ENCODE measurements around the gene ZNF84. TPM values are rescaled to one million over a fixed set of nuclear protein-coding genes. Genes with fewer than 3 reads are reported as not detected.

The ZNF84 gene
- total and polyA plus RNA-seq, 4 donors, result 5.1 to 52.2 (median 13.1) TPM

GRCh38 chr12:133080368-133081158 is 43.3 kb downstream of the ZNF84 start, which contains the start of gene ZNF140:
ZNF140 (plus strand) TSS chr12:133080923; CDS start chr12:133081321, 398 bp downstream.
- DNase-seq, result peak; percentile 98 to 99 (median 99)
- Histone ChIP-seq H3K36me3 (ENCODE audit: control insufficient read depth in 4 of 4, insufficient read depth in 4 of 4, low read length in 4 of 4) (peaks cover 15 to 41% (median 35%) of the 10 kb centered on the region in 4 donors), H3K27me3 (ENCODE audit: control insufficient read depth in 3 of 3, insufficient read depth in 3 of 3, low read length in 2 of 3) (no peaks in the 10 kb centered on the region), H3K4me1 (ENCODE audit: control insufficient read depth in 5 of 5, insufficient read depth in 5 of 5, low read length in 5 of 5) (peaks cover 0 to 12% (median 0%) of the 10 kb centered on the region in 5 donors), H3K4me3 (peak within 1 kb of the TSS; percentile 78), H3K9ac (ENCODE audit: insufficient read depth in 1 of 2, low read length in 2 of 2) (peak within 1 kb of the TSS; percentile 95 to 98), H3K27ac (ENCODE audit: low read depth in 1 of 2, low read length in 1 of 2) (peak within 1 kb of the TSS; percentile 96 to 98), H3K9me3 (ENCODE audit: control insufficient read depth in 4 of 4, insufficient read depth in 3 of 4, low read length in 3 of 4) (peaks cover 28 to 36% (median 30%) of the 10 kb centered on the region in 4 donors)
- 0% methylated on average over 64 to 69 of the region's 69 CpGs for WGBS, 2 donors
- TF ChIP-seq CTCF (IDR thresholded peaks at IDR 0.05; ENCODE audit: control extremely low read depth, extremely low read depth), result no peak
- ATAC-seq (ENCODE audit: insufficient read depth, low FRiP score), result peak; percentile 80

DNA sequence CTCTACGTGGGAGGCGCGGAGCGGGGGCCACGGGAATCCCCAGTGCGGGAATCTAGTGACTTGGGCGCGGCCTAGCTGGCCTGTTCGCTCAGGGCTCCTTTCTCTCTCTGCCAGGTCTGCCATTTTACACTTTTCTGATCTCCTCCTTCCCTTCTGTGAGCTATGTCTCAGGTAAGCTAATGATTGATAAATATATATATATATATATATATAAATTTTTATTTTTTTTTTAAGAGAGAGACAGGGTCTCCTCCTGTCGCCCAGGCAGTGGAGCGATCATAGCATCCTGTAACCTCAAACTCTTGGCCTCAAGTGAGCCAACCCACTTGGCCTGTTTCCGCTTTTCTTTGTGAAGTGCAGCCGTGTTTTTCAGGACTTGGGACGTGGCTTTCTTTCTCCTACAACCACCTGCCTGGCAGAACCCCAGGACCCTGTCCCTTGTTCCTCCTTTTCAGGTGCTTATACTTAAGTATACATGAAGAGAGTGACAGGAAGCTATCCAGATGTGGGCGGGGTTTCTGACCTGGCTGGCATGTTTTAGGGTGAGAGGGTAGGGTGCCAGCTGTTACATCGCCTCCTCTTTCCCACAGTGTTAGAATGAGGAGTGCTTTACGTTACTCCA is 44.0 kb downstream of the ZNF84 start:
- peaks cover 18 to 49% (median 41%) of the 10 kb centered on the region in 4 donors for H3K36me3 ChIP-seq (ENCODE audit: control insufficient read depth in 4 of 4, insufficient read depth in 4 of 4, low read length in 4 of 4)
- H3K4me1 ChIP-seq (ENCODE audit: control insufficient read depth in 5 of 5, insufficient read depth in 5 of 5, low read length in 5 of 5), result peaks cover 0 to 12% (median 0%) of the 10 kb centered on the region in 5 donors
- 29 to 30% methylated on average over 16 to 17 of the region's 17 CpGs for WGBS, 2 donors
- no peak for TF ChIP-seq CTCF (IDR thresholded peaks at IDR 0.05; ENCODE audit: control extremely low read depth, extremely low read depth)
- peaks cover 26 to 33% (median 32%) of the 10 kb centered on the region in 4 donors for H3K9me3 ChIP-seq (ENCODE audit: control insufficient read depth in 4 of 4, insufficient read depth in 3 of 4, low read length in 3 of 4)
- peak overlapping the region; percentile 96 to 98 for H3K27ac ChIP-seq (ENCODE audit: low read depth in 1 of 2, low read length in 1 of 2)
- peak overlapping the region; percentile 78 for H3K4me3 ChIP-seq
- H3K27me3 ChIP-seq (ENCODE audit: control insufficient read depth in 3 of 3, insufficient read depth in 3 of 3, low read length in 2 of 3), result no peaks in the 10 kb centered on the region
- H3K9ac ChIP-seq (ENCODE audit: insufficient read depth in 1 of 2, low read length in 2 of 2), result peak overlapping the region; percentile 95 to 98
- DNase-seq (peak in 2 of 3 donors; percentile 15 to 30), ATAC-seq (ENCODE audit: insufficient read depth, low FRiP score) (peak; percentile 5)

DNA sequence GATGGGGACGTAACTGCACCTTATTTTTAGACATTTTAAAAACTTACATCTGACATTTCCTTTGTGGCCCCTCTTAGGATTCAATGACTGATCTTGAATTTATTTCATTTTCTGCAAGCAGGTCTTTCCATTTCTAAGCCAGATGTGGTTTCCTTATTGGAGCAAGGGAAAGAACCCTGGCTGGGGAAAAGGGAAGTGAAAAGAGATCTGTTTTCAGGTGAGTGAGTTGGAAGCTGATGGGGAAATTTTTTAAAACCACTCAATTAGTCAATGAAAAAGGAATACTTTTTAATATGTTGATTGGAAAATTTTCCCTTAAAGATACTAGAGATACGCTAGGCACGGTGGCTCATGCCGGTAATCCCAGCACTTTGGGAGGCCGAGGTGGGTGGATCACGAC is 46.0 kb downstream of the ZNF84 start:
- ATAC-seq (ENCODE audit: insufficient read depth, low FRiP score) (no peak), DNase-seq (no peak)
- Histone ChIP-seq H3K27ac (ENCODE audit: low read depth in 1 of 2, low read length in 1 of 2) (no peak overlapping the region), H3K36me3 (ENCODE audit: control insufficient read depth in 4 of 4, insufficient read depth in 4 of 4, low read length in 4 of 4) (peaks cover 18 to 67% (median 54%) of the 10 kb centered on the region in 4 donors), H3K9ac (ENCODE audit: insufficient read depth in 1 of 2, low read length in 2 of 2) (no peak overlapping the region), H3K4me1 (ENCODE audit: control insufficient read depth in 5 of 5, insufficient read depth in 5 of 5, low read length in 5 of 5) (peaks cover 0 to 12% (median 0%) of the 10 kb centered on the region in 5 donors), H3K9me3 (ENCODE audit: control insufficient read depth in 4 of 4, insufficient read depth in 3 of 4, low read length in 3 of 4) (peaks cover 25 to 43% (median 33%) of the 10 kb centered on the region in 4 donors), H3K4me3 (no peak overlapping the region), H3K27me3 (ENCODE audit: control insufficient read depth in 3 of 3, insufficient read depth in 3 of 3, low read length in 2 of 3) (no peaks in the 10 kb centered on the region)
- no peak for TF ChIP-seq CTCF (IDR thresholded peaks at IDR 0.05; ENCODE audit: control extremely low read depth, extremely low read depth)
- WGBS, 2 donors, result 97 to 100% methylated on average over 6 of the region's 6 CpGs

All from lung (tissue), 12 donors.